ENCODE measurements around the gene CTSG.

DNA sequence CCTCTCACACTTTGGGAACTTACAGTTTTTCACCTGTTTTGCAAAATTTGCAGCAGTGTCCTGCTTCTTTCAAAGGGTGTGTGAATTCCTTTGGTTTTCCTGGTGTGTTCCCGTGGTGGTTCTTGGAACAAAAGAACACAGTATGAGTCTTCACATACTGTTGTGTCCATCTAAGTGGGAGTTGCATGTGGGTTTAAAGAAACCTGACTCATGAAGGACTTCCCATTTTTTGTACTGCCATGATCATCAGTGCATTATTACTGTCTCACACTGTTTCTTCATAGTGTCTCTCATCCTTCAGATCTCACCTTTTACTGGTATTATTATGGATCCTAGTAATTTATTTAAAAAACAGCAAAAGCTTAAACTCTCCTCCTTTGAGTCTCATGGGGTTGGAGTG lies 37.2 kb upstream of the CTSG start:
- TF ChIP-seq CTCF (IDR thresholded peaks at IDR 0.05; ENCODE audit: low read depth, low read length) (no peak), EZH2phosphoT487 (IDR thresholded peaks at IDR 0.05; ENCODE audit: low read depth) (no peak)

All from OCI-LY3 (cell line).